ENCODE measurements around the gene RGS9BP.
A peak's percentile ranks its signal among the peaks of the same experiment; 100 is the strongest.
"Not testable (repeated sequence)": the region's sequence is repeated elsewhere in the genome, so short reads cannot be mapped to it uniquely, and the experiment has no call there.

The RGS9BP gene

DNA sequence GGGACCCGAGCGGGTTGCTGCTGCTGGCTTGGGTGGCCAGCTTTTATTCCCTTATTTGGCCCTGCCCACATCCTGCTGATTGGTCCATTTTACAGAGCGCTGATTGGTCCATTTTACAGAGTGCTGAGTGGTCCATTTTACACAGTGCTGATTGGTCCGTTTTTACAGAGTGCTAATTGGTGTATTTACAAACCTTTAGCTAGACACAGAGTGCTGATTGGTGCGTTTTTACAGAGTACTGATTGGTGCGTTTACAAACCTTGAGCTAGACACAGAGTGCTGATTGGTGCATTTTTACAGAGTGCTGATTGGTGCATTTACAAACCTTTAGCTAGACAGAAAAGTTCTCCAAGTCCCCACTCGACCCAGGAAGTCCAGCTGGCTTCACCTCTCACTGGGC lies 24.5 kb downstream of the RGS9BP start:
- DNase-seq = not testable (repeated sequence)

GRCh38 chr19:32702010-32702409 lies 26.4 kb downstream of the RGS9BP start:
- peak; percentile 93 for DNase-seq

GRCh38 chr19:32704006-32704405 lies 28.4 kb downstream of the RGS9BP start:
- not testable (repeated sequence) for DNase-seq

DNA sequence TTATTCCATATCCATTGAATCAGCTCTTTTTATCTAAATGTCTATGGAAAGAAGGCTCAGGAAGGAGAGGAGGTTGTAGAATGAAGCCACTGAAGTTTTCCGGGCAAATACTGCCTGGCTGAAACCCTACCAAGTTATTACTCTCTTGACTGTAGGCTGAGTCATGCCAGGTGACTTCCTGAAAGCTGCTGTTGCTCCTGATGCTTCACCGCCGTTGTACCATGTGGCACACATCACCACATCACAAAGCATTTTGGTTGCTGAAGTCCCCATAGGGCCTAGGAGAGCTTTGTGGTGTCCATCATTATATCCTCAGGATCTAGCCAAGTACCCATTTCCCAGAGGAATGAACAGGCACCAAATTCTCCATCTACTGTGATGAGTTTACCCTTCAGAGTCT lies 32.8 kb downstream of the RGS9BP start:
- no peak for DNase-seq

- DNase-seq = no peak
Measured at GRCh38 chr19:32709032-32709431, 33.4 kb downstream of the RGS9BP start.

GRCh38 chr19:32711747-32712146 lies 36.1 kb downstream of the RGS9BP start:
- no peak for DNase-seq

DNA sequence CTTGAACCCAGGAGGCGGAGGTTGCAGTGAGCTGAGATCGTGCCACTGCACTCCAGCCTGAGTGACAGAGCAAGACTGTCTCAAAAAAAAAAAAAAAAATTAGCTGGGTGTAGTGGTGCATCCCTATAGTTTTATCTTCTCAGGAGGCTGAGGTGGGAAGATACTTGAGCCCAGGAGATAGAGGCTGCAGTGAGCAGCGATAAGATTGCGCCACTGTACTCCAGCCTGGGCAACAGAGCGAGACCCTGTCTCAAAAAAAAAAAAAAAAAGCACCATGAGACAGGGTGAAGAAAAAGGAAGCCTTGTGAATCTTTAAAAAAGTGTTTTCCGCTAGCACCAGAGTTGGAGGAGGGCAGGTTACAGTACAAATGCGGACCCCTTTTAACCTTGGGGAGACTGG lies 40.6 kb downstream of the RGS9BP start:
- DNase-seq = not testable (repeated sequence)

- DNase-seq = no peak
Measured at GRCh38 chr19:32717496-32717895, 41.8 kb downstream of the RGS9BP start.

- DNase-seq = no peak
Measured at GRCh38 chr19:32718286-32718685, 42.6 kb downstream of the RGS9BP start.

DNA sequence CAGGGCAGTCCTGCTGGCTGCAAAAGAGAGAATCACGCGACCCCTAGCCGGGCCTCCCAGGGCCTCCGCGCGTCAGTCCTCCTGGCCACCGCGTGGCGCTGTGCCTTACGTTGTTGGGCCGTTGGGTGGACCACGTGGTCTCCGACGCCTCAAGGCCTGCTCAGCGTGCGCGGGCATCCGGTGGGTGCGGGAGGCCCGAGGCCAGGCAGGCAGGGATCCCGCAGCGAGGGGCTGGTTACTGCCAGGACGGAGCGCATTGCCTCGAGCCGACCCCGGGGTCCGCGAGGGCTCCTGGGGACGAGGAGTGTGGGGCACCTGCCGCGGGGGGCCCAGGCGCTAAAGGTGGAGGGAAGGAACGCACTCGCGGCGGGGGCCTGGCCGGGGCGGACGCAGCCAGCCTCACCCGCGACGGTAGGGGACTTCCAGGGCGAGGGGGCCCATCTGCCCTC lies 44.0 kb downstream of the RGS9BP start, which contains the start of gene TDRD12:
Gene TDRD12 (plus strand): TSS at position 157 of the 449 bp plus-strand sequence. CDS start 306 bp downstream, outside the sequence.
- DNase-seq = peak; percentile 4

GRCh38 chr19:32720216-32720935 lies 44.7 kb downstream of the RGS9BP start:
- no peak for DNase-seq

DNA sequence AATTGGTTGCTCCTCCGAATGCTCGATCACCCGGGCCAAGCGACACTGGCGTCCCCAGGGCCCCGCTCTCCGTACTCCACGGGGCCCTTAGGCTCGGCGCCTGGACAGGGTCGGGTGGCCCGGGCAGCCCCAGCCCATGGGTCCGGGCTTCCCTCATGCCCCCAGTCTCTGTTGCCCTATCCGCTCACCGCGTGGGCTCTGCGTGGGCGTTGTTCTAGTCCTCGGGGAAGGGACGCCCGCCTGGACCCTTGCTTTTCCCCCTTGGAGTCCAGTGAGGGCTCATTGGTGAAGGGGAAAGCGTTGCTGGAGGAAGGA lies 45.2 kb downstream of the RGS9BP start:
- DNase-seq = no peak

All from NCI-H69 (cell line).